ENCODE data around the gene CISD3. TPM values are rescaled to one million over a fixed set of nuclear protein-coding genes. Genes with fewer than 3 reads are reported as not detected.

Gene CISD3
- total RNA-seq, 2 experiments from 2014 or later = 43.2 to 44.2 TPM

- Mint-ChIP-seq H3K27ac (no peak overlapping the region), H3K36me3 (ENCODE audit: low read depth) (peaks cover 52% of the 10 kb centered on the region), H3K4me1 (ENCODE audit: low read depth) (peaks cover 39% of the 10 kb centered on the region), H3K4me3 (no peak overlapping the region), H3K27me3 (no peaks in the 10 kb centered on the region), H3K9me3 (no peaks in the 10 kb centered on the region)
- ATAC-seq (no peak), DNase-seq (no peak)
- no peak for TF ChIP-seq CTCF (IDR thresholded peaks at IDR 0.05)
- POLR2A ChIA-PET = interaction anchor here (1.4 to 15.9 kb wide), 3 partner anchors 9 to 22 kb away, joined by 3 to 390 read pairs (median 20); partner anchors contain the start of gene MLLT6
- intact Hi-C loops (cut with micrococcal nuclease) = no loop called here
- CTCF ChIA-PET = interaction anchor here (0.6 to 1.9 kb wide), 6 partner anchors 9 to 67 kb away, joined by 3 to 8 read pairs (median 5); no protein-coding TSS in a partner anchor
These were observed 10.7 kb upstream of the CISD3 start for GRCh38 chr17:38719289-38719942.

- no peak for ATAC-seq
- ChIA-PET CTCF (interaction anchor here (1.7 to 1.9 kb wide), 2 partner anchors 8 to 53 kb away, joined by 6 to 8 read pairs; no protein-coding TSS in a partner anchor), POLR2A (interaction anchor here (1.4 to 15.9 kb wide), 3 partner anchors 8 to 22 kb away, joined by 3 to 390 read pairs (median 20); partner anchors contain the start of gene MLLT6)
- H3K36me3 Mint-ChIP-seq (ENCODE audit: low read depth) = peaks cover 52% of the 10 kb centered on the region
- no peaks in the 10 kb centered on the region for H3K27me3 Mint-ChIP-seq
- TF ChIP-seq CTCF (IDR thresholded peaks at IDR 0.05) = no peak
- intact Hi-C loops (cut with micrococcal nuclease) = no loop called here
- DNase-seq = no peak
- H3K4me3 Mint-ChIP-seq = no peak overlapping the region
- H3K9me3 Mint-ChIP-seq = no peaks in the 10 kb centered on the region
- no peak overlapping the region for H3K27ac Mint-ChIP-seq
- H3K4me1 Mint-ChIP-seq (ENCODE audit: low read depth) = peaks cover 38% of the 10 kb centered on the region
These were observed 10.0 kb upstream of the CISD3 start for GRCh38 chr17:38719943-38720641.

DNA sequence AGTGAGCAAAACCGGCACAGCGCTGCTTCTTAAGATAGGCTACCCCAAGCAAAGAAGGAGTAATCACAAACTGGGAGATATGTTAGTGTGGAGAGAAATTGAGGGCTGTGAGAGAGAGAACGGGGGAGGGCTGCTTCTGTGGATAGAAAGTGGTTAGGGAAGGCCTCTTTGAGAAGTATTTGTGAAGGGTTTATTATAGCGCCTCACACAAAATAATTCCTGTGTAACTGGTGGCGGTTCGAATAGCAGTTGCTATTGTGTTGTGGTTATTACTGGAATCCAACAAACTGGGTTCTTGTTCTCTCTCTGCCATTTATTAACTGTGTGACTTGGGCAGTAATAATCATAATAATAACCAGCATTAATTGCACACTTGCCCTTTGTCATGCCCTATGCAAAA is 9.2 kb upstream of the CISD3 start:
- intact Hi-C loops (cut with micrococcal nuclease) = no loop called here
- ChIA-PET CTCF (no interaction called here), POLR2A (interaction anchor here (15.9 kb wide), 1 partner anchor 12 kb away, joined by 390 read pairs; the partner anchor contains the start of gene MLLT6)
- DNase-seq (no peak), ATAC-seq (no peak)
- H3K4me1 Mint-ChIP-seq (ENCODE audit: low read depth) = peaks cover 36% of the 10 kb centered on the region
- H3K36me3 Mint-ChIP-seq (ENCODE audit: low read depth) = peaks cover 49% of the 10 kb centered on the region
- H3K27me3 Mint-ChIP-seq = no peaks in the 10 kb centered on the region
- no peaks in the 10 kb centered on the region for H3K9me3 Mint-ChIP-seq
- TF ChIP-seq CTCF (IDR thresholded peaks at IDR 0.05) = no peak
- no peak overlapping the region for H3K27ac Mint-ChIP-seq
- no peak overlapping the region for H3K4me3 Mint-ChIP-seq

DNA sequence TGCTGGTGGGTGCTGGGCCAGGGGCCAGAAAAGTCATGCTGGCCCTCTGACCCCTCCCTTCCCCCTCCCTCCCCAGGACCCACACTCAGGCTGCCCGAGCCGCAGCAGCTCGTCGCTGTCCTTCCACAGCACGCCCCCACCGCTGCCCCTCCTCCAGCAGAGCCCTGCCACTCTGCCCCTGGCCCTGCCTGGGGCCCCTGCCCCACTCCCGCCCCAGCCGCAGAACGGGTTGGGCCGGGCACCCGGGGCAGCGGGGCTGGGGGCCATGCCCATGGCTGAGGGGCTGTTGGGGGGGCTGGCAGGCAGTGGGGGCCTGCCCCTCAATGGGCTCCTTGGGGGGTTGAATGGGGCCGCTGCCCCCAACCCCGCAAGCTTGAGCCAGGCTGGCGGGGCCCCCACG is 8.3 kb upstream of the CISD3 start:
- ChIA-PET POLR2A (interaction anchor here (15.9 kb wide), 1 partner anchor 13 kb away, joined by 390 read pairs; the partner anchor contains the start of gene MLLT6), CTCF (interaction anchor here (1.0 kb wide), 1 partner anchor 13 kb away, joined by 4 read pairs; no protein-coding TSS in a partner anchor)
- no peak overlapping the region for H3K27ac Mint-ChIP-seq
- H3K36me3 Mint-ChIP-seq (ENCODE audit: low read depth) = peaks cover 48% of the 10 kb centered on the region
- intact Hi-C loops (cut with micrococcal nuclease) = no loop called here
- H3K9me3 Mint-ChIP-seq = no peaks in the 10 kb centered on the region
- no peak for ATAC-seq
- no peak for DNase-seq
- no peak for TF ChIP-seq CTCF (IDR thresholded peaks at IDR 0.05)
- H3K4me3 Mint-ChIP-seq = no peak overlapping the region
- no peaks in the 10 kb centered on the region for H3K27me3 Mint-ChIP-seq
- H3K4me1 Mint-ChIP-seq (ENCODE audit: low read depth) = peaks cover 40% of the 10 kb centered on the region

Measured in activated CD8-positive, alpha-beta T cell treated with anti-CD3 and anti-CD28 coated beads for 36 hours (primary cell).